Stimulated activated CD4-positive, alpha-beta T cell treated with anti-CD3 and anti-CD28 coated beads, Interleukin-1b, Interleukin-23, amount 100 ng/mL, for 24 hours (primary cell): ENCODE results near the gene KIF23.
"Not testable (repeated sequence)": the region's sequence is repeated elsewhere in the genome, so short reads cannot be mapped to it uniquely, and the experiment has no call there.

Experiments
- DNase-seq, 4 experiments: peaks; one replicate each; pipeline ENCODE4 v3.0.0-alpha.2; 2020; ENCODE audit warnings: low read depth in 4 of 4, low spot score in 1 of 4

The KIF23 gene

DNA sequence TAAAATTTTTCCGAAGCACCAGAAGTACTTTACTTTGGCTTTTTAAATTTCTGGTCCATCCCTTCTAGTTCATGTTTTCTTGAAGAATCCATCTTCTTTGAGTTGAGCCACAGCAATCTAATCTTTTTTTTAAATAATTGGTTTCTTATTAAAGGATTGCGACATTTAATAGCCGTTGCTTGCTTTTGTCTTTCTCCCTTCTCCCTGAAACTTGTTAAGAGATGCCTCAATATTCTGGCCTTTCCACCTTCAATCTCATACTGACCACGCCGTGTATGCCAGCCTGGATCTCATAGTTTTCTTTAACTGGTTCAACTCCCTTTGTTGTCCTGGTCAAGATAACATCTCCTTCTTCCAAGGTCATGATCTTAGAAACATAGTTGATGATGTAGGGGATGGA, 20.1 kb downstream of the KIF23 start:
- DNase-seq: no peak

DNA sequence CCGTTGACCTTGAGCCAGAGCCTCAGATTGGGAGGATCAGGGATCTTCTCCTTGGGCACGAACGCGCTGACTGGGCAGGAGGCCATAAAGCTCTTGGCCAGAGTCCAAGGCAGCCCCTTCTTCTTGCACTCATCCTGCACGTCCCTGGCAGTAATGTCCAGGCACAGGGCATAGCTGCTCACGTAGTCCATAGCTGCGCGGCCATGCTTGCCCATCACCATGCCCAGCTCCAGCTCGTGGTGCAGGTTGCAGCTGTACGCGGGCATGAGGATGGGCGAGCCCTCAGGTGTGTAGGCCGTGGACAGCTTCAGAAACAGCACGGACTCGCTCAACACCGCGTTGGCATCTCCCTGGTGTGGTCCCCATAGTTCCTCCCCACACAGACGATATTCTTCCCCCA, 20.5 kb downstream of the KIF23 start:
- DNase-seq: no peak

- DNase-seq: no peak
Observed at GRCh38 chr15:69435985-69436384, 21.8 kb downstream of the KIF23 start.

- DNase-seq: no peak
Observed at GRCh38 chr15:69436951-69437350, 22.8 kb downstream of the KIF23 start.

DNA sequence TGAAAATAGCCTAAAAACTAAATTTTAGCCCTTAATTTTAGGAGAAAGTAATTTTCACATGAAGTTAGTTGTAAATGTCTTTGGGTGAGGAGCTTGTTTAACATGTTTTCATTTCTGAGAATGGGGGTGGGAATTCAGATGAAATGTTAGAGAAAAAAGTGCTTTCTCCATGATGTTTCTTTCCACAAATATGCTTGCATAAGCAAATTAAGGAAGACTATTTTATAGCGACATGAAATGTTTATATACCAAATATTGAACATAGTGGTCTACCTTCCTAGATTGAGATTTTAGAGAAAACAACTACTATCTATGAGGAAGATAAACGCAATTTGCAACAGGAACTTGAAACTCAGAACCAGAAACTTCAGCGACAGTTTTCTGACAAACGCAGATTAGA, 25.5 kb downstream of the KIF23 start:
- no peak for DNase-seq

GRCh38 chr15:69443032-69443611, 29.0 kb downstream of the KIF23 start:
- no peak for DNase-seq

GRCh38 chr15:69444686-69445085, 30.5 kb downstream of the KIF23 start:
- no peak for DNase-seq

DNA sequence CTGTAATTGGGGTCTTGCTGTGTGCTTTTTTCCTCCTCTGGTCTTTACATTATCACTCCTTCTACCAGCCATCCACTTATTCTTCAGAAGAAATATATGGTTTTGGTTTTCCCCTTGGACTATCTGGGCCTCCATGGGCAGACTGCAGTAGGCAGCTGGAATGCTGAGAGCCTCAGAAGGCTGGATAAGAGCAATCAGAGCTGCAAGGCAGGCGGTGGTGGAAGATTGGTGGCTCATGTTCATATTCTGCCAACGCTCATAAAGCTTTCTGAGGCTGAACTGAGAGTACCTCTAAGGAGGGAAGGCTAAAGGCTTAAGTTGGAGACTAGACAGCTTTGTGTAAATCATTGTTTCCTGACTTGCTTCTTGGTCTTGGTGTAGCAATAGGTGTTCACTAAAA, 32.8 kb downstream of the KIF23 start:
- no peak for DNase-seq

GRCh38 chr15:69450221-69450620, 36.1 kb downstream of the KIF23 start:
- DNase-seq: not testable (repeated sequence)

GRCh38 chr15:69450968-69451695, 37.0 kb downstream of the KIF23 start:
- DNase-seq: no peak

- no peak for DNase-seq
Observed at GRCh38 chr15:69451951-69452691, 38.0 kb downstream of the KIF23 start.

GRCh38 chr15:69452692-69453521, 38.8 kb downstream of the KIF23 start, which contains the start of gene RPLP1:
RPLP1 (plus strand) TSS chr15:69452818; CDS start chr15:69452949, 131 bp downstream.
- DNase-seq: peak; percentile 85 to 94 (median 90)

DNA sequence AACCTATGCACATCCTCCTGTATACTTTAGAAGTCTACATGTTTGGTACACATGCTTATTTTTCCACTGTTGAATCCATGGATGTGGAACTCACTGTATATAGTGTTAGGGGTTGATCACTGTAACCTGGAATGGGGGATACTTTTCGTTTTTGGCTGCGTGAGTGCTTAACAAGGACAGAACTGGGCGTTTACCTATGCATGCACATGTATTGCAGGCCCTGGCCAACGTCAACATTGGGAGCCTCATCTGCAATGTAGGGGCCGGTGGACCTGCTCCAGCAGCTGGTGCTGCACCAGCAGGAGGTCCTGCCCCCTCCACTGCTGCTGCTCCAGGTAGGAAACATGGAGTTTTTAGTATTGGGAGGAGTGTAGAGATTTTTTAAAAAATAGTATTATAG, 40.8 kb downstream of the KIF23 start:
- DNase-seq: no peak

DNA sequence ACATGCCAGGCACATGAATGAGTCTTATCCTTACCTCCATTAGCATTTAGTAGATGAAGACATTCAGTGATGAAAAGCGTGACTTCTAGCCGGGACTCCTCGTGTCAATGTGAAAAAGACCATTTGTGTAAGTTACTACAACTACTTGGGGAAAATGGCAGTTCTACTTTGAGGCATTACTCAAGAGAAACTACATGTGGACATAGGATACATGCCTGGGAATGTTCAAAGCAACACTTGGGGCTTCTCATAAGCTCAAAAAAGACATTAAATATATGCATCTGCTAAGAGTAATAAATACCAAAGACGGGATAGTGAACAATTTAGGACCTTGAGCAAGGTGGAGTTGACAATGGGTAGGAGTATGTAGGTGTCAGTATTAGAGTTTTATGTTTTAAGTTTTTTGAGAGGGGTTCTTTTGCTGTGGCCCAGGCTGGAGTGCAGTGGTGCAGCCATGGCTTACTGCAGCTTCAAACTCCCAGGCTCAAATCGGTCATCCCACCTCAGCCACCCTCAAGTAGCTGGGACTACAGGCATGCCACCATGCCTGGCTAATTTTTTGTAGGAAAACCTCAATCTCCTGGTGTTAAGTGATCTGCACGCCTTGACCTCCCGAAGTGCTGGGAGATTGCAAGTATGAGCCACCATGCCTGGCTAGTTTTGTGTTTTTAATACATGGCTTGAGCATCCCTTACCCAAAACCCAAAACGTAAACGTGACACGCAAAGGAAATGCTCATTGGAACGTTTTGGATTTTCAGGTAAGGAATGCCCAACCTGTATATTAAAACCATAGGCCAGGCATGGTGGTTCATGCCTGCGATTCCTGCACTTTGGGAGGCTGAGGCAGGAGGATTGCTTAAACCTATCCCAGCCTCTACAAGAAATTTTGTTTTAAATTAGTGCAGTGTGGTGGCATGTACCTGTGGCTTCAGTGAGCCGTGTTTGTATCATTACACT, 42.3 kb downstream of the KIF23 start:
- no peak for DNase-seq

DNA sequence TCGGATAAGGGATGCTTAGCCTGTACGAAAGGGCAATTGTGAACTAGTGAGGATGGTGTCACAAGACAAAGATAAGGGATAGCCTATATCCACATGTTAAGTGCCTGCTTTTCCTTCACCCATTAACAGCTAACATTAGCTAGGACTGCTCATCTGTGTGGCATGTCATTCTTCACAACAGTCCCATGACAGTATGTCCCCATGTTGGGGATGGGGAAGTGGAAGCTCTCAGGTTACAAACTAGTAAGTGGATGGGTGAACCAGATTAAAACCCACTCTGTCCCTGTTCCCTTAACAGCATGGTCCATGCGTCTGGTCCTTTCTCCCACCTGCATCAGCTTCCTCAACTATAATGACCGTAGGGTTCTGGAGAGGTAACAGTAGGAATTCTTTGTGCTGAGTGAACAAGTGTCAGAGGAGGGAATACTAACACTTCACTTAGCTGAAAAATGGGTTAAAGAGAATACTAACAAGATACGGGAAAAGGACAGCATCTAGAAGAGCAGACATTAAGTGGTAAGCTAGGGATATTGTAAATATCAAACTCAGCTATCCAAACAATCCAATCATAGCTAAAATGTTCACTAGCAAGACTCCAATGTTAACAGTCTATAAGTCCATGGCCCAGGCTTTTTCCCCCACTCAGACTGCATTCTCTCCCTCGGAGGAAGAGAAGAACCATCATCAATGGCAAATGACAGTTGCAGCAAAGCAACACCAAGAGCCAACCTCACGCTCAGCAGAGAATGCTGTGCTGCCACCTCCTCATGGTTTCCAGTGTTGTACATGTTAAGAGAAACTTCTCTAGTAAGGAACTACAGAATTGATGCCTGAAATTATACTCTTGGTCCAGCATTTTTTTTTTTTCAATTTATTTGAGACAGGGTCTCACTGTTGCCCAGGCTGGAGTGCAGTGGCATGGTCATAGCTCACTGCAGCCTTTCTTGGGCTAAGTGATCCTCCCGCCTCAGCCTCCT, 43.4 kb downstream of the KIF23 start:
- no peak for DNase-seq

DNA sequence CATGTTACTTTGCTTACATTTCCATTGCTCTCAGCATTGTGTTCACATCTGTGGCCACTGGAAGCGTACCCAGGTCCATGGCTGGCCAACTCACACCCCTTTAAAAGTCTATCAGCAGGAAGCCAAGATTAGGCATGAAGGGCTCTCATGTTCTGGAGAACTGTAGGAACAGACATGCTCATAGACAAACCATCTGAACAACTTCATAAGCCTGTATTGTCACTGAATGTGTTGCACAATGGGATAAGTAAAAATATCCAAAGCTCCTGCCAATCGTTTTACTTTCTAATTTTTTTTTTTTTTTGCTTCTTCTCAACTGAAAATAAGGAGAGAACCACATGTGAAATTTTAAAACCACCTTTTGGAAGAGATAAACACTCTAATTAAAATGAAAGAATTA, 44.9 kb downstream of the KIF23 start:
- no peak for DNase-seq

DNA sequence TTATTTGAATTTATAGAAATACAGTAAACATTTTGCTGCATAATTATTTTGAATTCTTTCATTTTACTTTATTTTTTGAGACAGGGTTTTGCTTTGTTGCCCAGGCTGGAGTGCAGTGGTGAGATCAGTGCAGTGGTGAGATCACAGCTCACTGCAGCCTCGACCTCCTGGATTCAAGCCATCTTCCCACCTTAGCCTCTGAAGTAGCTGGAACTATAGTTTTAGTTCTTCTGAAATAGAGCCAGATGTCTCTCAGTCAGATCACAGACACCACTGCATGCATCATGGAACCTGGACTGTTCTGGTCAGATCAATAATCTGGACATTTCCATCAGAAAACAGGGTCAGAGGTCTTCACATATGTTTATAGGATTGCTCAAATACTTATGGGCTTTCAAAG, 46.3 kb downstream of the KIF23 start:
- DNase-seq: no peak

DNA sequence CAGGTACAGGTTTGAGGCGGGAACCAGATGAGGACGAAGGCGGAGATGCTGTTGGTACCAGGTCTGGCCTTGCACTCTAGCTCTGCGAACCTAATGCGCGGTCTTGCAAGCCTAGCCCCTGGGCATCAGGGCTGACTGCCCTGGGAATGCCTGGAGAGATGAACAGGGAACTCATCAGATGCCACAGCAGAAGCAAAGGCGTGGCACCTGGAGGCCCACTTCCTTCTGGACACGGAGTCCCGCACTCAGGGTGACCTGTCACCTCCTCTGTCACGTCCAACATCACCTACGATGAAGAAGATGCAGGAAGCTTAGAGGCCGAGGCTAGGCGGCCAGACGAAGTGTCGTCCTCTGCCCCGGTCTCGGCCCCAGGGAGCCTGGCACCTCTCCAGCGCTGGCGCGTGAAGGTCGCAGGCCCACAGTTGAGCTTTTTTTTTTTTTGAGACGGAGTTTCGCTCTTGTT, 47.9 kb downstream of the KIF23 start:
- no peak for DNase-seq
